Fibroblast of gingiva (primary cell): ENCODE measurements around the gene SGSM2.

Source experiments
- DNase-seq: peaks from one replicate; pipeline ENCODE4 v3.0.0-alpha.2; 2011; ENCODE audit warnings: low read depth

SGSM2 gene

GRCh38 chr17:2398655-2399571 is 61.6 kb downstream of the SGSM2 start:
- peak; percentile 64 for DNase-seq

- peak; percentile 99 for DNase-seq
These were observed 62.5 kb downstream of the SGSM2 start for GRCh38 chr17:2399572-2400473.

- no peak for DNase-seq
These were observed 63.2 kb downstream of the SGSM2 start for GRCh38 chr17:2400474-2400866.

- peak; percentile 96 for DNase-seq
These were observed 63.6 kb downstream of the SGSM2 start, which contains the start of gene MNT for GRCh38 chr17:2400877-2401425. Gene MNT (minus strand): TSS chr17:2401060. CDS start chr17:2400712, 348 bp downstream.

GRCh38 chr17:2401426-2402221 is 64.3 kb downstream of the SGSM2 start:
- peak; percentile 100 for DNase-seq

- DNase-seq: no peak
These were observed 65.2 kb downstream of the SGSM2 start for GRCh38 chr17:2402544-2402943.

- no peak for DNase-seq
These were observed 65.7 kb downstream of the SGSM2 start for GRCh38 chr17:2403044-2403443.

- DNase-seq: peak; percentile 96
These were observed 68.1 kb downstream of the SGSM2 start for GRCh38 chr17:2405247-2405926.

- DNase-seq: no peak
These were observed 69.1 kb downstream of the SGSM2 start for GRCh38 chr17:2406271-2406902.

GRCh38 chr17:2406903-2407790 is 69.8 kb downstream of the SGSM2 start:
- peak; percentile 87 for DNase-seq

- no peak for DNase-seq
These were observed 73.7 kb downstream of the SGSM2 start for GRCh38 chr17:2410951-2411350.

GRCh38 chr17:2412561-2413021 is 75.3 kb downstream of the SGSM2 start:
- DNase-seq: peak; percentile 94

GRCh38 chr17:2414446-2415064 is 77.3 kb downstream of the SGSM2 start:
- DNase-seq: no peak

- DNase-seq: no peak
These were observed 77.8 kb downstream of the SGSM2 start for GRCh38 chr17:2415081-2415480.

GRCh38 chr17:2416010-2416734 is 78.9 kb downstream of the SGSM2 start:
- DNase-seq: peak; percentile 85

- peak; percentile 90 for DNase-seq
These were observed 81.3 kb downstream of the SGSM2 start for GRCh38 chr17:2418572-2418971.

- peak; percentile 30 for DNase-seq
These were observed 82.2 kb downstream of the SGSM2 start for GRCh38 chr17:2419486-2419885.

- no peak for DNase-seq
These were observed 82.9 kb downstream of the SGSM2 start for GRCh38 chr17:2420176-2420575.
